ENCODE measurements around the gene CAD.

CAD gene

GRCh38 chr2:27284996-27285395, 67.8 kb downstream of the CAD start:
- DNase-seq, result no peak

GRCh38 chr2:27285481-27285880, 68.3 kb downstream of the CAD start:
- DNase-seq, result no peak

DNA sequence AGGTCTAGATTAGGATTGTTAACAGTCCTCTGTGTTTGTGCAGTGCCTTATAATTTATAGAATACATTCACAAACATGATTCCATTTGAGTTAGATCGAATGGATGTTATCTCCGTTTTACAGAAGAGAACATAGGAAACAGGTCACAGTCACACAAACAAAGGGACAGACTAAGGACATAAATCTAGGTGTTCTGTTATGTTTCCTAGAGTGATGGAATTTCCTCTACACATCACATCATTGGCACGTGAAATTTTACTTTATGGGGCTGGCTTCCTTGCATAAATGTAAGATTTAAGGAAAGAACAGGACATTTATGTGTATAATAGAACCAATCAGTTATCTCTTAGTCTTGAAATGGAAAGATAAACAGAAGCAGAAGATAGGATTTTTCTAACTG, 71.4 kb downstream of the CAD start:
- no peak for DNase-seq

DNA sequence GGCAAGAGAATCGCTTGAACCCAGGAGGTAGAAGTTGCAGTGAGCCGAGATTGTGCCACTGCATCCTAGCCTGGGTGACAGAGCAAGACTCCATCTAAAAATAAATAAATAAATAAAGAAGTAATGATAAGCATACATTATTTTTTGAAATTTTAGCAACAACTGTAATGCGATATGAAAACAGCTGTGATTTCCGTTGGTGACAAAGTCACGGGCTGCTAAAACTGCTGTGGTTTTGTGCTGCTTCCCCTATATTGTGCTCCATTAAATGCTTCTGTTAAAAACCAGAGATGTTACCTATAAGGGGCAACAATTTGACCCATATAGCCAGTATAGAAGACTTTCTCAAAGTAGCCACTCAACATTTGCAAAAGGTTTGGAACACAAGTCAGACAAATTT, 73.4 kb downstream of the CAD start:
- no peak for DNase-seq

- no peak for DNase-seq
Observed at GRCh38 chr2:27291865-27292264, 74.7 kb downstream of the CAD start.
